ENCODE data around the gene KNL1.

The KNL1 gene

DNA sequence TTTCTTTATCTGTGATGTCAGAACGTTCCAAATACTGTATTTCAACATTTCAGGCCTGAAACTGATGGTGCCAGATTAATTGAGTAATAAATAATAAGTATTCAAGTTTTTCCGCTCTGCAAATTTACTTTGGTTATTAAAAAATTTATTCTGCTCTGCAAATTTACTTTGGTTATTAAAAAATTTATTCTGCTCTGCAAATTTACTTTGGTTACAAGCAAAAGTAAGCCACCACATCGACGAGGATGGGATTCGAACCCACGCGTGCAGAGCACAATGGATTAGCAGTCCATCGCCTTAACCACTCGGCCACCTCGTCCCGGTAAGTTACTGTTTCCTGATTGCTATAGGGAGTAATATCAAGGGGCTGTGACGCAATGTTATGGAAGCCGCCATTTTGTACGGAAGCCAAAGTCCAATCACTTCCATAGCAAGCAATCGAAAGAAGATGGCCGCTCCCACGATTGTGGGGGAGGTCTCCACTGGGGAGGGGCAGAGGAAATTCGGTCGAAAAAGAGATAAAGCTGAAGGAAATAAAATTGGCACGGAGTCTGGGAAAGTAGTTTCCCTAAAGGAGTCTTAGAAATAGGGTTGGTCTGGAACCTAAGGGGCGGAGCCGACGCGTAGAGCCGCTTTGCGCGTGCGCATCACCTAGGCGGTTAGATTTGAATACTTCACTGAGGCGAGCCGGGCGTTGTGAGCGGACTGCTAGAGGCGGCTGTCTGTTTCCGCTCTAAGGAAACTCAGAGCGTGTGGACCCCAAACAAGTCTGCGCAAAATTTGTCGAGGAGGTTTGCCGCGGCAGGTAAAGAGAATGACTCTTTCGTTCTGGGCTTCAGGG, at the start of gene KNL1:
Gene KNL1, plus strand, starts transcription at position 662 of the 841 bp plus-strand sequence. CDS start 8,683 bp downstream, outside the sequence.
- TF ChIP-seq EZH2 (IDR thresholded peaks at IDR 0.05) (no peak), POLR2AphosphoS5 (IDR thresholded peaks at IDR 0.05; ENCODE audit: borderline replicate concordance, low read depth, low read length) (peak; percentile 85)
- peak within 1 kb of the TSS; percentile 81 for H3K4me3 ChIP-seq
- no peaks in the 10 kb centered on the region for H3K9me3 ChIP-seq (ENCODE audit: low read depth, low read length)

GRCh38 chr15:40545457-40545856, 48.6 kb upstream of the KNL1 start:
- no peaks in the 10 kb centered on the region for H3K9me3 ChIP-seq (ENCODE audit: low read depth, low read length)
- H3K27ac ChIP-seq, result no peak overlapping the region
- H3K9ac ChIP-seq (ENCODE audit: insufficient read length), result no peak overlapping the region
- H3K36me3 ChIP-seq (ENCODE audit: insufficient read depth, low read length), result no peaks in the 10 kb centered on the region; the same call in 1 of the 2 replicates
- TF ChIP-seq FOXP2 (optimal IDR thresholded peaks at IDR 0.05; ENCODE audit: control extremely low read depth, extremely low read length, insufficient read depth), result no peak
- no peak for TF ChIP-seq POLR2AphosphoS5 (IDR thresholded peaks at IDR 0.05; ENCODE audit: borderline replicate concordance, low read depth, low read length)
- TF ChIP-seq EZH2 (IDR thresholded peaks at IDR 0.05), result no peak
- DNase-seq (ENCODE audit: low read depth, low spot score), result no peak
- H3K4me3 ChIP-seq, result no peak overlapping the region

More for the DNA sequence above, at the start of gene KNL1:
- peak within 1 kb of the TSS; percentile 93 for H3K9ac ChIP-seq (ENCODE audit: insufficient read length)
- H3K36me3 ChIP-seq (ENCODE audit: insufficient read depth, low read length), result no peaks in the 10 kb centered on the region
- peak; percentile 95 for DNase-seq (ENCODE audit: low read depth, low spot score)
- peak within 1 kb of the TSS; percentile 98 for H3K27ac ChIP-seq

GRCh38 chr15:40548610-40549009, 45.4 kb upstream of the KNL1 start:
- Histone ChIP-seq H3K9me3 (ENCODE audit: low read depth, low read length) (no peaks in the 10 kb centered on the region), H3K27ac (no peak overlapping the region), H3K9ac (ENCODE audit: insufficient read length) (no peak overlapping the region), H3K4me3 (no peak overlapping the region), H3K36me3 (ENCODE audit: insufficient read depth, low read length) (no peaks in the 10 kb centered on the region; the same call in 1 of the 2 replicates)
- DNase-seq (ENCODE audit: low read depth, low spot score), result no peak
- TF ChIP-seq FOXP2 (optimal IDR thresholded peaks at IDR 0.05; ENCODE audit: control extremely low read depth, extremely low read length, insufficient read depth) (no peak), EZH2 (IDR thresholded peaks at IDR 0.05) (no peak), POLR2AphosphoS5 (IDR thresholded peaks at IDR 0.05; ENCODE audit: borderline replicate concordance, low read depth, low read length) (no peak)

GRCh38 chr15:40549894-40550293, 44.2 kb upstream of the KNL1 start:
- no peak for TF ChIP-seq POLR2AphosphoS5 (IDR thresholded peaks at IDR 0.05; ENCODE audit: borderline replicate concordance, low read depth, low read length)
- no peak for TF ChIP-seq FOXP2 (optimal IDR thresholded peaks at IDR 0.05; ENCODE audit: control extremely low read depth, extremely low read length, insufficient read depth)
- TF ChIP-seq EZH2 (IDR thresholded peaks at IDR 0.05), result no peak
- H3K36me3 ChIP-seq (ENCODE audit: insufficient read depth, low read length), result peaks cover under 1% of the 10 kb centered on the region; the same call in 1 of the 2 replicates
- no peak overlapping the region for H3K27ac ChIP-seq
- no peak for DNase-seq (ENCODE audit: low read depth, low spot score)
- no peaks in the 10 kb centered on the region for H3K9me3 ChIP-seq (ENCODE audit: low read depth, low read length)
- no peak overlapping the region for H3K4me3 ChIP-seq
- no peak overlapping the region for H3K9ac ChIP-seq (ENCODE audit: insufficient read length)

DNA sequence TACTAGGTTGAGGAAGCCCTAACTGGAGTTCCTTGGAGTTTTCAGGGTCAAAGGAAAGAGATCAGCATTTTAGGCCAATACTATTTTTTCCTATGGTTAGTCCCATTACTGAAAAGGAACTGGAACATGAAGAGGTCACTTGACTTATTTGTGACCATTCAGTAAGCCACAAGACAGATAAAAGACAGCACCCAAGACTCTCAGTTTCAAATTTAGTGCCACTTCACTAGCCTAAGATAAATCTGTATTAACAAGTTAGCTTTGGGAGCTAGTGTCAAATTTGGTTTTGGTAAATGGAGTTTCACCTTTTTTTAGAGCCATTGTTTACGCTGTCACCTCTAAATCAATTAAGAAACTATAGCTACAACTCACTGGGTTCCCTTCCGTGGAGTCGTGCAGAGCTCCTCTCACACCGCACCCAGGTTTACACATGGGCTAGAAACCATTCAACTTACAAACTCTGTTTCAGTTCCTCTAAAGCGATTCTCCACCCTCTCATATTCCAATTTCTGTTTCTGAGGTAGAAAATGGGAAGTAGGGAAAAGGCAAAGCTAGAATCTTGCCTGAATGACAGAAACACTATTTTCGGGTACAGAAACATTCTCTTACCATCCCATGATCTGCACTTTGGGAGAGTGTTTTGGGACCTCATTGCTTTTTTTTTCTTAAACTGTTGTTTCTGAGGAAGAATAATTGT, 43.6 kb upstream of the KNL1 start:
- Histone ChIP-seq H3K36me3 (ENCODE audit: insufficient read depth, low read length) (peaks cover 6% of the 10 kb centered on the region), H3K27ac (no peak overlapping the region), H3K9ac (ENCODE audit: insufficient read length) (no peak overlapping the region), H3K9me3 (ENCODE audit: low read depth, low read length) (no peaks in the 10 kb centered on the region), H3K4me3 (no peak overlapping the region)
- TF ChIP-seq EZH2 (IDR thresholded peaks at IDR 0.05), result no peak
- TF ChIP-seq POLR2AphosphoS5 (IDR thresholded peaks at IDR 0.05; ENCODE audit: borderline replicate concordance, low read depth, low read length), result no peak
- TF ChIP-seq FOXP2 (optimal IDR thresholded peaks at IDR 0.05; ENCODE audit: control extremely low read depth, extremely low read length, insufficient read depth), result no peak
- DNase-seq (ENCODE audit: low read depth, low spot score), result no peak

GRCh38 chr15:40554161-40554525, 39.9 kb upstream of the KNL1 start:
- DNase-seq (ENCODE audit: low read depth, low spot score), result no peak
- H3K9me3 ChIP-seq (ENCODE audit: low read depth, low read length), result no peaks in the 10 kb centered on the region

GRCh38 chr15:40555876-40556275, 38.2 kb upstream of the KNL1 start:
- no peak overlapping the region for H3K9ac ChIP-seq (ENCODE audit: insufficient read length)
- H3K36me3 ChIP-seq (ENCODE audit: insufficient read depth, low read length), result peaks cover 13% of the 10 kb centered on the region
- no peak for DNase-seq (ENCODE audit: low read depth, low spot score)
- H3K27ac ChIP-seq, result no peak overlapping the region
- H3K9me3 ChIP-seq (ENCODE audit: low read depth, low read length), result no peaks in the 10 kb centered on the region
- no peak for TF ChIP-seq EZH2 (IDR thresholded peaks at IDR 0.05)
- no peak for TF ChIP-seq FOXP2 (optimal IDR thresholded peaks at IDR 0.05; ENCODE audit: control extremely low read depth, extremely low read length, insufficient read depth)
- no peak for TF ChIP-seq POLR2AphosphoS5 (IDR thresholded peaks at IDR 0.05; ENCODE audit: borderline replicate concordance, low read depth, low read length)
- H3K4me3 ChIP-seq, result no peak overlapping the region

More at GRCh38 chr15:40554161-40554525, 39.9 kb upstream of the KNL1 start:
- H3K27ac ChIP-seq, result no peak overlapping the region
- H3K4me3 ChIP-seq, result no peak overlapping the region
- H3K36me3 ChIP-seq (ENCODE audit: insufficient read depth, low read length), result peaks cover 13% of the 10 kb centered on the region
- H3K9ac ChIP-seq (ENCODE audit: insufficient read length), result no peak overlapping the region
- no peak for TF ChIP-seq POLR2AphosphoS5 (IDR thresholded peaks at IDR 0.05; ENCODE audit: borderline replicate concordance, low read depth, low read length)
- no peak for TF ChIP-seq FOXP2 (optimal IDR thresholded peaks at IDR 0.05; ENCODE audit: control extremely low read depth, extremely low read length, insufficient read depth)
- TF ChIP-seq EZH2 (IDR thresholded peaks at IDR 0.05), result no peak

GRCh38 chr15:40558952-40559742, 34.9 kb upstream of the KNL1 start:
- no peak for TF ChIP-seq FOXP2 (optimal IDR thresholded peaks at IDR 0.05; ENCODE audit: control extremely low read depth, extremely low read length, insufficient read depth)
- TF ChIP-seq POLR2AphosphoS5 (IDR thresholded peaks at IDR 0.05; ENCODE audit: borderline replicate concordance, low read depth, low read length), result no peak
- TF ChIP-seq EZH2 (IDR thresholded peaks at IDR 0.05), result no peak
- no peak overlapping the region for H3K4me3 ChIP-seq
- H3K36me3 ChIP-seq (ENCODE audit: insufficient read depth, low read length), result peaks cover 17% of the 10 kb centered on the region
- no peak for DNase-seq (ENCODE audit: low read depth, low spot score)
- no peak overlapping the region for H3K27ac ChIP-seq
- H3K9me3 ChIP-seq (ENCODE audit: low read depth, low read length), result no peaks in the 10 kb centered on the region
- H3K9ac ChIP-seq (ENCODE audit: insufficient read length), result no peak overlapping the region
